HG03469 (cell line): ENCODE data around the gene CBLC.

Experiments
- ATAC-seq: cut with Tn5 transposase; IDR thresholded peaks from one replicate; pipeline ENCODE4 v1.9.1; 2021; ENCODE audit warnings: mild to moderate bottlenecking, moderate library complexity, moderate number of reproducible peaks; ENCODE audit not compliant: unreplicated experiment

Gene CBLC

GRCh38 chr19:44777715-44778347 lies at the start of gene CBLC:
CBLC (plus strand) TSS chr19:44777890; CDS start chr19:44777932, 42 bp downstream.
- ATAC-seq = no peak

DNA sequence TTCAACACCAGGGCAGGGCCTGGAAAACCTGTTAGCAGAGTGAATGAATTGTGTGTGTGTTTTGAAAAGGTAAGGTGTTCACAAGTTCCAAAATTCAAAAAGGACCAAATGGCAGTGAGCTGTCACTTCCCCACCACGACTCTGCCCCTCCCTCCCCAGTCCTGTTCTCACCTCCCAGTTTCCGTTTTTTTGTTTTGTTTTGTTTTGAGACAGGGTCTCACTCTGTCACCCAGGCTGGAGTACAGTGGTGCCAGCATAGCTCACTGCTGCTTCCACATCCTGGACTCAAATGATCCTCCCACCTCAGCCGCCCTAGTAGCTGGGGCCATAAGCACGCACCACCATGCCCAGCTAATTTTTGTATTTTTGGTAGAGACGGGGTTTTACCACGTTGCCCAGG lies 49.5 kb upstream of the CBLC start:
- ATAC-seq = no peak

DNA sequence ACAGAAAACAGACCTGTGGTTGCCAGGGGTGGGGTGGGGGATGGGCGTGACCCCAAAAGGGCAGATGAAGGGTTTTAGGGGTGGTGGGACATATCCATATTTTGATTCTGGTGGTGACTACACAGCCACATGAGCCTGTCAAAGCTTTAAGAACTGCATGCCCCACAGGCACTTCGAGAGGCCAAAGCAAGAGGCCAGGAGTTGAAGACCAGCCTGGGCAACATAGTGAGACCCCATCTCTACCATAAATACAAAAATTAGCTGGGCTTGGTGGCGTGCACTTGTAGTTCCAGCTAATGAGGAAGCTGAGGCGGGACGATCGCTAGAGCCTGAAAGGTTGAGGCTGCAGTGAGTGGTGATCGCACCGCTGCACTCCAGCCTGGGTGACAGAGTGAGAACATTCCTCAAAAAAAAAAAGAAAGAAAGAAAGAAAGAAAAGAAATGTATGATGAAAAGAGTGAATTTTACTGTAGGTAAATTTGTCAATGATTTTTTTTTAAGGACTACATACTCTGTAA lies 48.1 kb upstream of the CBLC start:
- no peak for ATAC-seq

DNA sequence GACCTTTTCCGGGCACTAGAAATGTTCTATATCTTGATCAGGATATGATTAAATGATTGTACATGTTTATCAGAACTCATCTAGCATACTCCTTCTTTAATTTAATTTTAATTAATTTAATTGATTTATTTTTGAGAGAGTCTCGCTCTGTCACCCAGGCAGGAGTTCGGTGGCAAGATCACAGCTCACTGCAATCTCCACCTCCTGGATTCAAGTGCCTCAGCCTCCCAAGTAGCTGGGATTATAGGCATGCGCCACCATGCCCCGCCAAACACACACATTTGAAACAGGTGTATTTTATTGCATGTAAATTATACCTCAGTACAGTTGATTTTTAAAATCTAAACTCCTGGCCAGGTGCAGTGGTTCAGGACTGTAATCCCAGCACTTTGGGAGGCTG lies 46.6 kb upstream of the CBLC start:
- no peak for ATAC-seq

GRCh38 chr19:44731622-44732021 lies 46.1 kb upstream of the CBLC start:
- no peak for ATAC-seq

DNA sequence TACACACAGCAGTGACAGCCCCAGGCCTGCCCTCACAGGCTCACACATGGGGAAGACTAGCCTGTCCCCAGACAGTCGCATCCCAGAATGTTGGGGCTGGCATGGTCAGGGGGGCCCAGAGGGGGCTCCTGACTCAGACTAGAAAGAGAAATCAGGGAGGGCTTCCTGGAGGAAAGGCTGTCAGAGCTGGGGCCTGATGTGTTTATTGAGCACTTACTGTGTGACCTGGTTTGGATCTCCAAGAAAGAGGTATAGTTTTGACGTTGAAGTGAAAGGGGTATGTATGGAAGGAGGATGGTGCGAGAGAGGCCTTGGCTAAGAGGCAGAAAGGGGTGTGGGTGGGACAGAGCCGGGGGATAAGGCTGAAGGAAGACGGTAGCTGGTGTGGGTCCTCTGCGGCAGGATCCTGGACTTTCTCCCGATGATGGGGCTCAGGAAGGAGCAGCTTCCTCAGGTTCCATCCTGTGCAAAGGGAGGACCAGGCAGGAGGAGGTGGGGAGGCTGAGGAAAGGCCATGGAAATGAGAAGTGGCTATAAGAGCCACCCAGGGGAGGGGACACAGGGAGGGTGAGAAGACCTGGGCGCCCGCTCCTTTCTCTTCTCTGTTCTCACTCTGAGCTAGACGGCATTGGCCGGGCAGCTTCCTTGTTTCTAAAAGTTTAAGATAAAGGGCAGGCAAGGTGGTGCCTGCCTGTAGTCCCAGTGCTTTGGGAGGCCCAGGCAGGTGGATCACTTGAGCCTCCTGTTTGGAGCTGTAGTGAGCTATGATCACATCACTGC lies 45.3 kb upstream of the CBLC start:
- no peak for ATAC-seq

GRCh38 chr19:44734357-44734756 lies 43.3 kb upstream of the CBLC start:
- ATAC-seq = no peak

DNA sequence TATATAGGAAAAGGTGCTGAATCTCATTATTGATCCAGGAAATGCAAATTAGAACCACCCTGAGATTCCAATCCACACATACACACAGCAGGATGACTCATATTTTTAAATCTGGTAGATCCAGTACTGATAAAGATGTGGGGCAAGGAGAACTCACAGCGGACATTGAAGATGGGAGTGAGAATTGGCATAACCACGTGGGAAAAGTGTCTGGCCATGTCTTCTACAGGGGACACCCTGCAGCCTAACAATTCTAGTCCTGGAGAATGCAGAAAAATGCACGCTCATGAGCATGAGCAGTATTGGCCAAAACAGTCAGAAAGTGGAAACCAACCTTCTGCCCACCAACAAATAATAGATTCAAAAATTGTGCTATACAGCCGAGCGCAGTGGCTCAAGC lies 42.7 kb upstream of the CBLC start:
- ATAC-seq = no peak

- no peak for ATAC-seq
Measured at GRCh38 chr19:44737238-44738071, 40.2 kb upstream of the CBLC start.

GRCh38 chr19:44738136-44738535 lies 39.6 kb upstream of the CBLC start:
- ATAC-seq = no peak

- ATAC-seq = no peak
Measured at GRCh38 chr19:44738603-44739558, 38.8 kb upstream of the CBLC start.

GRCh38 chr19:44740351-44740824 lies 37.3 kb upstream of the CBLC start:
- no peak for ATAC-seq

GRCh38 chr19:44741258-44741731 lies 36.4 kb upstream of the CBLC start:
- no peak for ATAC-seq

DNA sequence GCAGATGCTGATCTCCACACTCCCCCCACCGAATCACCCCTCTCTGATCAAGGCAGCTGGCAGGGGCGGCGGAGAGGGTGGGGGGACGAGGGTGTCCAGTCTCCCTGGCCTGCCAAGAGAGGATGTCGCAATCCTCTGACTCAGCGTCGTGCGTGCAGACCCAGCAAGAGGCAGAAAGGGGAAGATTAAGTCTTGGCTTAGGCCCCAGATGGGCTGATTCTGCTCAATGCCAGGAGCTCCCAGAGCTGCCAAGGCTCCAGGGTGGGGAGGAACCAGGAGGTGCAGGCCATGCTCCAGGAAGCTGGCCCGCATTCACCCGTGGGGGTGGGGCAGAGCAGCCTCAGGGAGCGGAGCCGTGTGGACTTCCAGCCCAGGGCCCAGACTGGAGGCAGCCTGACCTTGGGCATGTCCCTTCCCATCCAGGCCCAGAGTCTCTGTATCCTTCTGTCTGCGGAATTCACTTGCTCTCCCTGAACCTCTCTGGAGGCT lies 35.8 kb upstream of the CBLC start:
- no peak for ATAC-seq

DNA sequence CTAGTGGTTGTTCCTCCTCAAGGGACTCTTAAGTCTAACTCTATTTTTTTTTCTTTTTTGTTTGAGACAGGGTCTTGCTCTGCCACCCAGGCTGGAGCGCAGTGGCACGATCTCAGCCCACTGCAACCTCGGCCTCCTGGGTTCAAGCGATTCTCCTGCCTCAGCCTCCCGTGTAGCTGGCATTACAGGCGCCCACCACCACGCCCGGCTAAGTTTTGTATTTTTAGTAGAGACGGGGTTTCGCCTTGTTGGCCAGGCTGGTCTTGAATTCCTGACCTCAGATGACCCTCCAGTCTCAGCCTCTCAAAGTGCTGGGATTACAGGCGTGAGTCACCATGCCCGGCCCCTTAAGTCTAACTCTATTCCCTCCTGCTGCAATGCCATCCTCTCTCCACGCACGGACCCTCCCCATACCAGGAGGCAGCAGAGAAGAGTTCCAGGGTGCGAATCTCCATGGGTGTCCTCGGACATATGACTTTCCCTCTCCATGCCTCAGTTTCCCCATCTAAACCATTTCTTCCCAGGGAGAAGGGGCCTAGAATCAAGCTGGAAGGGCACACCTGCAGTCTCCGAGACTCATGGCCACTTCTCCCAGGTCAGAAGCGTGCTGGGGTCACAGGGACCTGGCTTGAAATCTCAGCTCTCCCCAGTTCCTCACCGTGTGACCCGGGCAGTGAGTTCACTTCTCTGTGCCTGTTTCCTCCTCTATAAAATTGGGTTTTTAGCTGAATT lies 35.2 kb upstream of the CBLC start:
- no peak for ATAC-seq

DNA sequence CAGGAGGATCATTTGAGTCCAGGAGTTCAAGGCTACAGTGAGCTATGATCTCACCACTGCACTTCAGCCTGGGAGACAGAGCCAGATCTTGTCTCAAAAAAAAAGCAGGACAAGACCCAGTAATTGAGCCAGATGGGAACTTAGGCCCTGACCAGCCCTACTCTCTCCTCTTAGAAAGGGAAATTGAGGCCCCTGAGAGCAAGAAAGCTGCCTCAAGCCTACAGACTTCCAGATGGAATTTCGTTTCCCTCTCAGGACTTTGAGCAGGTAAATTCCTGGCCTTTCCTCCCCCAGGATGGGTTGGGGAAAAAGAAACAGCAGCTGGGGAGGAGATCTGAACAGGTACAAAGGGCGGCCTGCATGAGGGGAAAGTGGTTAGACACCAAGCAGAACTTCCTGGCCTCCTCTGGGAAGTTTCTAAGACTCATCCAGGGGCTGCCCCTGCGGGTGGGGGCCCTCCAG lies 32.8 kb upstream of the CBLC start:
- ATAC-seq = no peak

GRCh38 chr19:44745341-44745831 lies 32.3 kb upstream of the CBLC start:
- ATAC-seq = no peak

GRCh38 chr19:44745887-44746600 lies 31.6 kb upstream of the CBLC start:
- ATAC-seq = no peak
